Spleen (tissue), 7 donors: ENCODE data around the gene UVSSA.

Experiments used
- CTCF ChIP-seq, 11 experiments: fragments of 200-600 bp in 7 of 11; fragments of 450-650 bp in 4 of 11; sonication (generic) in 4 of 11; IDR thresholded peaks in 8 of 11; conservative IDR thresholded peaks in 3 of 11; 1 replicate in 7 of 11; 2 replicates in 4 of 11; pipeline versions ENCODE4 v1.4.0 to v1.8.0; 2016 to 2021; ENCODE audit warnings: antibody characterized with exemption in 11 of 11, inconsistent platforms in 4 of 11, mild to moderate bottlenecking in 1 of 11
- POLR2AphosphoS5 ChIP-seq, 3 donors: sonication (generic); formaldehyde crosslinking; IDR thresholded peaks; one replicate each; pipeline ENCODE4 v1.5.1; 2017; ENCODE audit warnings: antibody characterized with exemption in 3 of 3
- donor health status: DM: no; HTN: no; CAD: no; lungs with moderate emphysema.
- donor health status: DM: no; HTN: no; CAD: no.
- donor health status: DM: no; HTN: no; CAD: no.

DNA sequence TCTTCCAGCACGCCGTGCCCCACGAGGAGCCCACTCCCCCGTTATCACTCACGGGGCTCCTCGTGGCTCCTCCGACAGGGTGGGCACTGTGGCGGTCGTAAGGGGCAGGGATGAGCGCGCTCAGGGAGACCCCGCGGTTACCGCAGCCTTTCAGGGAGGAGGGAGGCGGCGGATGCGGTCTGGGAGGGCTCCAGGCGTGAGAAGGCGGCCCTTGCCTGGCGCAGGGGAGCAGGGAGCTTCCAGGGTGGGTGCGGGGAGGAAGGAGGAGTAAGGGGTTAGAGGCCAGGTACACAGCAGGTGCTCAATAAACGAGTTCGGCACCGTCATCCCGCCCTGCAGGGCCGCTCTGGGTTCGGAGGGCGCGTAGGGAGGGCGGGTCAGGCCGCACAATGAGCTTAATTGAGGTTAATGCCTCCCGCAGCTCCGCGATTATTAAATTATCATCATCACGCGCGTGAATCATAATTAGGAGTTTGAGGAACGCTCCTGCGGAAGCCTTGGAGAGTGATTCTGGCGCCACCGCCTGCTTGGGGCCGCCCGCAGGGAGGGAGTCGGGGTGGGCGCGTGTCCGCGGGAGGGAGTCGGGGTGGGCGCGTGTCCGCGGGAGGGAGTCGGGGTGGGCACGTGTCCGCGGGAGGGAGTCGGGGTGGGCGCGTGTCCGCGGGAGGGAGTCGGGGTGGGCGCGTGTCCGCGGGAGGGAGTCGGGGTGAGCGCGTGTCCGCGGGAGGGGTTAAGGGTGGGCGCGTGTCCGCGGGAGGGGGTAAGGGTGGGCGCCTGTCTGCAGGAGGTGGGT is 66.9 kb downstream of the UVSSA start:
- TF ChIP-seq CTCF (IDR thresholded peaks at IDR 0.05 in 8 of 11, conservative IDR thresholded peaks at IDR 0.05 in 3 of 11) (no peak), POLR2AphosphoS5 (IDR thresholded peaks at IDR 0.05) (no peak)
